GM21723 (cell line): ENCODE results near the gene ROR2.

Experiments used
- ATAC-seq: cut with Tn5 transposase; IDR thresholded peaks from one replicate; pipeline ENCODE4 v1.9.1; 2021; ENCODE audit warnings: mild to moderate bottlenecking, moderate library complexity; ENCODE audit not compliant: unreplicated experiment

The ROR2 gene

DNA sequence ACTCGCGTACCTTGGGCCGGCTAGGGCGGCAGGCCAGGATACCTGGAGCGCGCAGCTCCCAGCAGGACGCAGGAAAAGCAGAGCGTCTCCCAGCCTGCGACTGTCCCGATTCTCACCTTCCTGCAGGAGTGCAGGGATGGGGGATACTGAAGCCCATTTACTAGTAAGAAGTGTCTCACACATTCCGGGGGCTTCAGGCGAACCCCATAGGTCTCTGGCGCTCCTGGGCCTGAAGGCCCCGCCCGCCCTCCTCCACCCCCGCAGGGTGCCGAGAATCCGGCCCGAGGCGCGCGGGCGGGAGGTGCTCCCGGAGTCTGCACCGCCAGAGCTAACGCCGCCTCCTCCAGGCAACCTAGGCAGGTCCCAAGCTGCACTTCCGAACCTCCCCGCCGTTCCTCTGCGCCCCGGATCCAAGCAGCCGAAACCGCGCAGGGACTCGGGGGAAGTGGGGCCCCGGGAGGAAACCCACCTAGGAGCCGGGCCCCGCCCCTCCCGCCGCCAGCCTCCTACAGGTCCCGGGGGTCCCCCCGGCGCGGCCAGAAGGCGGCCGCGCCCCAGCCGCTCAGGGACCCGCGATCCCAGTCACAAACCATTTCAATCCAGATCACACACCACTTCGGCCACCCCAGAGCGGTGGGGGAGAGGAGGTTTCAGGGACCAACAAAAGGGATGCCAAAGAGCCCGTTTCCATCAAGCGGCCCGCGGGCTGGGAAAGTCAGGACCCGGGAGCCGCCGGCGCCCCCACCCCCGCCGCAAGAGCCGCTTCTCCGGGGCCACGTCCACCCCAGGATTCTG lies 1.2 kb downstream of the ROR2 start:
- ATAC-seq, result no peak

DNA sequence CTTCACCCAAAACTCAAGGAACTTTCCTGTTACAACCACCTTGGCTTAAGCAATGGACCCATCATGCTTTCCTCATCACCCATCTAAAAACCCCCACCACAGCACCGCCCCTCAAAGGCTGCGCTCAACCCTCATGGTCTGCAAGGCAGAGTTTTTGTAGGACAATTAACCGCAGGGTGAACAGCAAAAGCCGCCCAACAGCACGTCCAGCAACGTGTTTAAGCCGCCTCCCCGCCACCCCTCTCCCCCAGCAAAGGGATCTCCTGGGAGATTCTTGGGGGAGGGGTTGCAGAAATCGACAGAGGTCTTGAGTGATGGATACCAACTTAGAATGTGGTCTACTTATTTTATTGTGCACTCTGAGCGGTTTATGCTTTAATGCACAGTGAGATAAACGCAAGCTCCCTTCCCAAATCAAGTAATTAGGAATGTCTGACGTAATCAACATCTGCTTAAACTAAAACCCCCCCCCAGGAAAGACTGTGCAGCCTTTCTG lies 1.9 kb downstream of the ROR2 start:
- ATAC-seq, result no peak

GRCh38 chr9:91946653-91947488 lies 3.2 kb downstream of the ROR2 start:
- ATAC-seq, result no peak

GRCh38 chr9:91946196-91946595 lies 3.8 kb downstream of the ROR2 start:
- ATAC-seq, result no peak

DNA sequence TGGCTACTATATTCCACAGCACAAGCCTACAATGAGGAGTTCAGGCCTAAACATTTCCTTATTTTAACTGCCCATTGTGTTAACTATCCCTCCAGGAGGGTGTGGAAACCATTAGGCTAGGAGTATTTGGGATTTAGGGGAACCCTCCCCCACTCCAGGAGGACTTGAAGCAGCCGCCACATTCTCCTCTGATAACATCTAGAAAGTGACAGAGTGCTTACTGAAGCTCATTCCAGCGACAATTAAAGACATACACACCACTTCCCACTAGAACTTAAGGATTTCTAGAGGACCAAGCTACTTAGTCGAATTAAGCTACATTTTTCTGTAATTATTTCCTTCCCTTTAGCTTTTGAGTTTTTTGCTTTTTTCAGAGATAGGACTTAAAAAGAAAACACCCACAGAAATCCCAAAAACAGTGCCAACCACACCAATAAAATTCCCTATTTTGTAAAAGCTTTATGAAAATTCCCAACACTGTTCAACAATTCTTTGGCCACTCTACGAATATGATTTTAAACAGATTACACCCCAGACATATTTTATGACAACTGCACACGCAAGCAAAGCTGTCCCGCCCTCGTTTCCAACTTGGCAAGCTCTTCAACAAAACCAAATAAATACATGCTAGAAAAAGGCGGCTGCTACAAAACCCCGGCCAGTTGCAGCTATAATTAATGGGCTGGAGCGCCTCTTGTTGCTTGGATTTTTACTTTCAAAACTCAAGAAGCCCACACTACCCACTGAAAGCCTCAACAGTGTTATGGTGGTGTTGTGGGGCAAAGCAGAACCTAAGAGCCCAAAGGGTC lies 4.5 kb downstream of the ROR2 start:
- ATAC-seq, result no peak

GRCh38 chr9:91944711-91945110 lies 5.3 kb downstream of the ROR2 start:
- ATAC-seq, result no peak

DNA sequence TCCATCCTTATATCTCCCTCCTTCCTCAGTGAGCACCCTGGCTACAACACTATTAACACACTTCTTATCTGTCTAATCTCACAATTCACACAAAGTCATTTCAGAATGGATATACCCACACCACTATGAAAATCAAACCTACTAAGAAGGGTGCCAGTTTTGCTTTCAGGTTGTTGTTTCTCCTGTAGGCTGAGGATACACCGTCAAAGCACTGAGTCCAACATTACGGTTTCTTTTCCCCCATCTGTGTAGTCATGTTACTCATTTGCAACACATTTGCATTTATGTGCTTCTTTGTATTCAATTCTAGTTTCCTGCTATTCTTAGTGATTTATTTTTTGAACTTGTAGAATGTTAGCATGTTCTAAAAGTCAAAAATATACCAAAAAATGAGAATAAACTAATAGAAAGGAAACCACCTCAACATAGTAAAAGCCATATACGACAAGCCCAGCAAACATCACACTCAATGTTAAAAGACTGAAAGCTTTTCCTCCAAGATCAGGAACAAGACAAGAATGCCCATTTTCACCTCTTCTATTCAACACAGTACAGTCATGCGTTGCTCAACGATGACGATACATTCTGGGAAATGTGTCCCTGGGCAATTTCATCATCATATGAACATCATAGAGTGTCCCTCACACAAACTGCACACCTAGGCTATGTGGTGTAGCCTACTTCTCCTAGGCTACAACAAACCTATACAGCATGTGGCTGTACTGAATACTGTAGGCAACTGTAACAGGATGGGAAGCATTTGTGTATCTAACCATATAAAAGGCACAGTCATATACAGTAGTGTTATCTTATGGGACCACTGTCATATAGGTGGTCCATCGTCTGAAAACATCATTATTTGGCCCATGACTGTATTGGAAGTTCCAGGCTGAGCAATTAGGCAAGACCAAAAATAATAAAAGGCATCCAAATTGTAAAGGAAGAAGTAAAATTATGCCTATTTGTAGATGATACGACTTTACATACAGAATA lies 6.3 kb downstream of the ROR2 start:
- no peak for ATAC-seq

DNA sequence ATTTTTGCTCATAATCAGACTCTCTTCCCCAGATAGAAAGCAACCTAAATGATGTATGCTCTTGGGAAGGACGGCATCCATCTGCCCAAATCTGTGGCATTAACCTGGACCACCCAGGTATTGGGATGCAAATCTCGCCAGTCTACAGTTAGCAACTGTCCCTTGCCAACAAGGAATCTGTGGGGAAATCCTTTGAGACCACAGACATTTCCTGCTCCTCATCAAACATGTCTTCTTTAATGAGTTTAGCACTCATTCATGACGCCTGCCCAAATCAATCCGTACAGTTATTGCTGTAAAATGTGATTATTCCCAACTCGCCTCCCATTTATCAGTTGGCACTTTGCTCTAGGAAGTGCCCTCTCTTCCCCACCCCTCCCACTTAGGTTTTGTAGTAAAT lies 7.8 kb downstream of the ROR2 start:
- no peak for ATAC-seq

DNA sequence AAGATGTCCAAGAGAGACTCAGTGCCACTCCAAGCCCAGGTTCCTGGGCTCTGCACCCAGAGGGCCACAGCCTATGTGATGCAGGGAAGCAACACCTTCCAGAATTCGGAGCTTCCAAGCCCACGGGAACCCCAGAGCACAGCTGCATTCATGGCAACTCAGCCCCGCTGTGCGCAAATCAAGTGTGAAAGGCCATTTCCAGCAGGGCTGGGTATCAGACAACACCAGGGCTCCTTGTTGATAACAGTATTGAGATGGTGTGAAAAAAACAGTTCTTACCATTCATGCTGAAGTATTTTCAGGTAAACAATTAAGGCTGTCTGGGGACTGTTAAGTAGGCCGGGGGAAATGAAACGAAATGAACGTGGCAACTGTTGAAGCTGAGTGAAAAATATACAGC lies 10.1 kb downstream of the ROR2 start:
- no peak for ATAC-seq

DNA sequence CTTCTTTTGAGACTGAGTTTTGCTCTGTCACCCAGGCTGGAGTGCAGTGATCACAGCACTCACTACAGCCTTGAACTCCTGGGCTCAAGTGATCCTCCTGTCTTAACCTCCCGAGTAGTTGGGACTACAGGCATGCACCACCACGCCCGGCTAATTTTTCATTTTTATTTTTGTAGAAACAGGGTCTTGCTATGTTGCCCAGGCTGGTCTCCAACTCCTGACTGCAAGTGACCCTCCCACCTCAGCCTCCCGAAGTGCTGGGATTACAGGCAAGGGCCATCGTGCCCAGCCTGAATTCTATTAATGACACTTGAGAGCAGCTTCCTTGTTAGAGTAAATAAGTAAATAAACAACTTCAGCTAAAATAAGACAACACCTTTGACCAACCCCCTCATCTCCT lies 12.3 kb downstream of the ROR2 start:
- ATAC-seq, result no peak

GRCh38 chr9:91937056-91937455 lies 13.0 kb downstream of the ROR2 start:
- no peak for ATAC-seq

GRCh38 chr9:91935805-91936514 lies 14.1 kb downstream of the ROR2 start:
- no peak for ATAC-seq

- ATAC-seq, result no peak
These were observed 14.8 kb downstream of the ROR2 start for GRCh38 chr9:91935066-91935749.

- ATAC-seq, result no peak
These were observed 15.4 kb downstream of the ROR2 start for GRCh38 chr9:91934654-91935053.

- no peak for ATAC-seq
These were observed 16.3 kb downstream of the ROR2 start for GRCh38 chr9:91933556-91934352.

DNA sequence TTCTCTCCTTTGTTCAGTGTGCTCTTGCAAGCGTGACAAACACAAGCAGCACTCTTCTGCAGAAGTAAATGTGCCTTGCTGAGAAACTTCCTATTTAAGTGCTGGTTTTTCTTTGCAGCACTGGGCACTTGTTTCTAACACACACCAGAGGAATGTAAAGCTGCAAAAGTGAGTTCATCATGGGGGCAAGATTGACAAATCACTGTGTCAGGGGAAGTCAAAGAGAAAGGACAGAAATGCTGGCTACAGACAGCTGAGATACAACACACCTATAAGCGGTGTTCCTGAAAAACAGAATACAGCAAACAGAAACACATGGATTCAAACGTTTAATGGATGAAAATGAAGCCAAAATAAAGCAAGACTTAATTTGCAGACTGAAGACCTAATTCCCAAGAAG lies 19.6 kb downstream of the ROR2 start:
- no peak for ATAC-seq

DNA sequence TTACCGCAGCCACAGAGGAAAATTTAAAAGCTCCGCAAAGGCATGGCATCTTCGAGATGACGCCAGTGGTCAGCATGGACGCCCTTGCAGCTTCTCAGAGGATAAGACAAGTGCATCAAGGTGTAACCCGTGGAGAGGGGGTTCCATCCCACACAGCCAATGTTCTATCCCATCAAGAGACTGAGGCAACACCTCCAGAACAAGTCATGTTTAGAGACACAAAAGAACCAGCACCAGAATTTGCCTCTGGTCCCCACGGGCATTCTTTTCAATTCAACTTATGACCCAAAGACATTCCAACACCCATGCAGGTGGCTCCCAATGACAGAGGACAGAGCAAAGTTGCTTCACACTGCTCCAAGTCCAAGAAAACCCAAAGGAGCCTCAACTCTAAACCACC lies 20.7 kb downstream of the ROR2 start:
- ATAC-seq, result no peak

- ATAC-seq, result no peak
These were observed 22.0 kb downstream of the ROR2 start for GRCh38 chr9:91927922-91928510.
